LNCAP (cell line): ENCODE data around the gene UNC119.

Experiments
- TF ChIP-seq, protein P1 (sequence below): fragments of 450-650 bp; IDR thresholded peaks from 2 replicates; pipeline ENCODE4 v1.5.1; 2017; ENCODE audit warnings: mild to moderate bottlenecking

The UNC119 gene

DNA sequence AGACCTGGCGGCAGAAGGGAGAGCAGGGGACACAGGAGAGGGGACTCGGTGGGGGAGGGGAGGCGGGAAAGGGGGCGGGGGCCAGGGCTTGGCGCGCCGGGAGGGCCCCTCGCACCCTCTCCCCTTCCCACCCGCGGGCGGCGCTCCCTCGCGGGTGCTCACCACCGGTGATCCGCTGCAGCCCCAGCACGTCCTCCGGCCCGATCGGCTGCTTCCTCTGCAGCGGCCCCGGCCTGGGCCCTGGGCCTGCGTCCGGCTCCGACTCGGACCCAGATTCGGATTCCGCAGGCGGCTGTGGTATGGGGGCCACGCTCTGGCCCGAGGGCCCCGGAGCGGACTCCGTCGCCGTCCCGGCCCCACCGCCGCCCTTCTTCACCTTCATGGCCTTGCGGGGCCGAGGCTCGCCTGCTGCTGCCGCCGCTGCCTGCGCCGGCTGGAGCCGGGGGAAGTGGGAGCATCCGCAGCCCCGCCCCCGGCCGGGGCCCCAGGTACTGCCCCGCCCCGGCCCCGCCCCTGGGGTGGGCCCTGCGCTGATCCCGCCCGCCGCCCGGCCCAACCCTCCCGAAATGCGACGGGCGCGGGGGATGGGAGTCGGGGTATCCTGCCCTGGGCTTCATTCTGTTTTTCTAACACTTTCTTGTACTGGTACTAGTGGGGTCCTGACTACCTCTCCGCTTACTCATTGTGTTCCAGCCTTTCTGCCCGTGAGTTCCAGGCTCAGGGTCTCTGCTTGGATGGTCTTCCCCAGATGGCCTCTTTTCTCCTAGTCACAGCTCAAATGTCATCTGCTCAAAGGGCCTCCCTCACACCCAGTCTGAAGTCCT is at the start of gene UNC119:
Gene UNC119, minus strand, starts transcription at position 449 of the 824 bp plus-strand sequence. Its CDS starts 67 bp downstream, at position 382.
- TF ChIP-seq, protein P1, sequence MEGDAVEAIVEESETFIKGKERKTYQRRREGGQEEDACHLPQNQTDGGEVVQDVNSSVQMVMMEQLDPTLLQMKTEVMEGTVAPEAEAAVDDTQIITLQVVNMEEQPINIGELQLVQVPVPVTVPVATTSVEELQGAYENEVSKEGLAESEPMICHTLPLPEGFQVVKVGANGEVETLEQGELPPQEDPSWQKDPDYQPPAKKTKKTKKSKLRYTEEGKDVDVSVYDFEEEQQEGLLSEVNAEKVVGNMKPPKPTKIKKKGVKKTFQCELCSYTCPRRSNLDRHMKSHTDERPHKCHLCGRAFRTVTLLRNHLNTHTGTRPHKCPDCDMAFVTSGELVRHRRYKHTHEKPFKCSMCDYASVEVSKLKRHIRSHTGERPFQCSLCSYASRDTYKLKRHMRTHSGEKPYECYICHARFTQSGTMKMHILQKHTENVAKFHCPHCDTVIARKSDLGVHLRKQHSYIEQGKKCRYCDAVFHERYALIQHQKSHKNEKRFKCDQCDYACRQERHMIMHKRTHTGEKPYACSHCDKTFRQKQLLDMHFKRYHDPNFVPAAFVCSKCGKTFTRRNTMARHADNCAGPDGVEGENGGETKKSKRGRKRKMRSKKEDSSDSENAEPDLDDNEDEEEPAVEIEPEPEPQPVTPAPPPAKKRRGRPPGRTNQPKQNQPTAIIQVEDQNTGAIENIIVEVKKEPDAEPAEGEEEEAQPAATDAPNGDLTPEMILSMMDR, result no peak

DNA sequence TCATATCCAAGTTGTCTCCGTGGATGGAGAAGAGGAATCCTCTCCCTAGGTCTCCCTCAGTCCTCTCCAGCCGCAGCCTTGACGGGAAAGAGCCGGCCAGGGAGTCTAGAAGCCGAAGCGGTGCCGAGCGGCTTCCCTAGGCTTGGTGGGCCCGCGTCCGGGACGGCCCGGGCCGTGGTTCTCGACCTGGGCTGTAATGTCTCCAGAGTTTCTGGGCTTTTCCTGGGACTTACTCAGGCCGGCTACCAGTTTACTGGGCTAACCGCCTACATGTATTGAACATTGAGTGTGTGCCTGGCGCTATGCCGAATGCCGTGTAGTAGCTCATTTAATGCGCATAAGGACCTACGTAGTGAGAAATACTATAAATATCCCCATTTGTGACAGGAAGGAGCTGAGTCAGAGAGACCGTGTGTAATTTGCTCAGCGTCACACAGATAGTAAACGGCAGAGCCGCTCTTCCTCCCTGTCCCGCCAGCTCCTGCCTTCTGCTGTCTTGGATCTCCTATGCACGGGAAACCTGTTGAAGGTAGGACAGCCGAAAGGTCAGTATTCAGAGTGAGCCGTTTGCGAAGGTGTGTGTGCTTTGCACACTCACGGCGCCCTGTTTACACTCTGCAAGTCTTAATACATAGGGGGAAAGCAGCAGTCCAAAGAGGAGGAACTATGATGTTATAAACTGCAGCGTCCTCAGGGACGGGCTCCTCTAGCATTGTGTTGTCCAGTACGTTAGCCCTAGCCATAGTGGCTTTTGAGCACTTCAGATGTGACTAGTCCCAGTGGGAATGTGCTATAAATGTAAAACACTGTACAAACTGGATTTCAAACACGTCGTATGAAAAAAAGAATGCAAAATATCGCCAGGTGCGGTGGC is 47.1 kb upstream of the UNC119 start:
- TF ChIP-seq, protein P1, result no peak

DNA sequence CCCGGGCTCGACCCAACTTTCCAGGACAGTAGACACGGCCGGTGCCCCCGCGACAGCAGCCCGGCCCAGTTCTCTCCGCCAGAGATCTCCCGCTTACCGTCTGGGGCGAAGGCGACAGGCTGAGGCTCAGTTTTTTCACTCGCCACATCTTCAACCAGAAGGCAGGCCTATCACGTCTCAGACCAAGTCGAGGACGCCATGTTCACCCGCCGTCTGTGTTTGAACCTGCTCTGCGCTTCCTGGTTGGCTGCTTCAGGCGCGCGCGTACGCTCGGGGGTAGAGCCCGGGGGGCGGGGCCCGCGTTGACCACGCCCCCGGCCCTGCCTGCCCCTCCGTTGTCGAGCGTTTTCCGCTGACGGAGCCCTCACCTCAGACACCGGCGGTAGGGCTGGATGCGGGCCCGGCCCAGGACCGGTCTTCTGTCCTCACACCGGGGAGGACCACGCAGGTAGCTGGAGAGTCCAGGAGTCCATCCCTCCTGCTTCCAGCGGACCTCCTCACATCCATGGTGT is 46.4 kb upstream of the UNC119 start, which contains the start of gene SPAG5:
Gene SPAG5, minus strand, starts transcription at position 227 of the 512 bp plus-strand sequence. Its CDS starts 79 bp downstream, at position 148.
- TF ChIP-seq, protein P1, result no peak

DNA sequence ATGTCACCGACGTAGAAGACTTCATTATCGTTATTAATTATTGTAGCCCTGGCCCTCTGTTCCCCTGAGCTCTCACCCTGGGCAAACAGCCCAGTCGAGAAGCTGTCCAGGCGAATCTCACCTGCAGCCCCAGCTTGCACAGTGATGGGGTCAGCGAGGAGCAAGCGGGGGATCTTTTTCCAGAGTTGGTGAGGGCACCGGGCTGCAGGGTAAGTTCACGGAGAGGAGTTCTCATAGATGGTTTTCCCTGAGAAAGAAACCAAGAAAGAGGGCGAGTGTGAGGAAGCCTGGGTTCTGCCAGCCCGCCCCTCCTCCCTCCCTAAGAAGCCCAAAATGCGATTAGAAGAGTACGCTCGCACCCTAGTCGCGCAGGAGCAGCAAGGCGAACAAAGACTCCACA is 46.0 kb upstream of the UNC119 start:
- TF ChIP-seq, protein P1, result no peak

DNA sequence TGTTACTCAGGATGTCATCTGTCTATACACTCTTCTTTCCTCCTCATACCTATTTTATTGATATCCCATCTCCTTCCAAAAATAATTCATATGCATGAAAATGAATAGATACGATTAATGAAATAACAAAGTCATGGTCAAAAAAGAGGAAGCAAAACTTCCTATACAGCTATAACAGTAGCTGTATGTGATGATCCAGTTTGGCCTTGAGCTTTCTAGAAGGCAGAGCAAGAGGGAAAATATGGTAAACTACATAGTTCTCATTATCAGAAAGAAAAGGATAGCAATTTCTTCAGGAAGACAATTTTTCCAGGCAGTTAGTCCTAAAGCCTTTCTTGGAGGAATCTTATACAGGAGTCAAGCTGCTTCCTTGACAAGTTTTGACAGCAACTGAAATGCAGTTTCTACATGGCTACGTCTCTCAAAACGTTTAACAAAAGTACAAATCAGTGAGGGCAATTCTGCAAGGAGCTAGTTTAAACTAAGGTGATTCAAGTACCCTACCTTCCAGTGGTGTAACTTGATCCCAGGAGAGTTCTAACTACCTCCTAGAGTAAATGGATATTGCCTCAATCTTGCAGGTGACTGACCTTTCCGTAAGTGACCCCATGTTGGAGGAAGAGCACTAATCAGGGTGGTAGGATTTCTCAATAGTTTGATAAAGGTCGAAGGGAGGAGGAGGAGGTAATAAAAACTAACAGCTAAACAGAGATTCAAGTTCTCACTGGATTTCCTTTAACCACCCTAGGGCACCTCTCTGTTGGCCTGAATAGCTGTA is 45.4 kb upstream of the UNC119 start:
- TF ChIP-seq, protein P1, result no peak

DNA sequence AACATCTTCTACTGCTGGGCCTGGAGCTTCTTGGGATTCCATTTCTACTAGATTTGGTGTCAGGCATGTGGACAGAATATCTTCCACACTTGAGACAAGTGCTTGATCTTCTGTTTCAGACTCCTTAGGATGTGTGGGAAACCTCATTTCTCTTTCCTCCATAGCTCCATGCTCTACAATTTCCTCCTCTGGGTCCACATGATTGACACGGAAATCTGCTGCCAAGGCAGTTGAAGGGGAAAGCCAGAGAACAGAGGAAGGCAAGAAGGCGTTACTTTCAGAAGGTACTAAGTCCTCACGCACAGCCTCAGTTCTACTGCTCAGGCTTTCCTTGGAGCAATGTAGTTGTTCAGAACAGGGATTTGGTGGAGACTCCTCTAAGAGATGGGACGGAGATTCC is 39.8 kb upstream of the UNC119 start:
- TF ChIP-seq, protein P1, result no peak

DNA sequence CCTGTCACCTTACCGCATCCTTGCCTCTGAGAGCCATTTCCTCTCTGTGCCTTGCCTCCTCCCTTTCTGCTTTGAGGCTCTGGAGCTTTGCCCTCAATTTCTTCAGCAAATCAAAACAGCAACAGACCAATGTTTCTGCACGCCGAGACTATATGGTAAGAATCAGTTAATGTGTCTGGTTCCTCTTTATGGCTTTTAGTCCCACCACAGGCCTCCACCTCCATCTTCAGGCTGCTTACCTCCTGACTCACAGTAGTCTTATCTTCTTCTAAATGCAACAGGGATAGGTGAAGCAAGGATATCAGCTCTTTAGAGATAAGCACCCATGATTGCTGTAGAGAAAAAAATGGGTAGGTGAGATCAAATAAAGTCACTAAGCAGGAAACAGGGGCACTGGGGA is 33.4 kb upstream of the UNC119 start:
- TF ChIP-seq, protein P1, result no peak
